SK-N-SH (cell line): ENCODE data around the gene C1orf210. TPM values are rescaled to one million over a fixed set of nuclear protein-coding genes. Genes with fewer than 3 reads are reported as not detected.

Experiments
- CTCF ChIA-PET: fragments of 300-600, 350-600 bp; formaldehyde crosslinking; extraction: SDS; loops from one replicate; lab custom pipeline; 2021; lab: Yijun Ruan, JAX
- POLR2A ChIA-PET: fragments of 350-600 bp; sonication (Branson Sonifier 250); formaldehyde crosslinking; extraction: SDS; loops from one replicate; lab custom pipeline; 2020; ENCODE audit warnings: antibody characterized with exemption, inconsistent platforms; lab: Yijun Ruan, JAX
- DNase-seq: peaks from one replicate; pipeline ENCODE4 v3.0.0; 2012
- H2AFZ ChIP-seq: fragments of 200-600 bp; sonication (generic); 2 replicates; pipeline ENCODE4 v1.8.1; 2016; ENCODE audit warnings: antibody characterized with exemption, mild to moderate bottlenecking, low read depth
- H3F3A ChIP-seq: fragments of 200-600 bp; sonication (generic); replicated peaks from 2 replicates; pipeline ENCODE3; 2016; ENCODE audit warnings: antibody characterized with exemption, mild to moderate bottlenecking; ENCODE audit not compliant: insufficient read depth
- H3K27ac ChIP-seq, 2 experiments: fragments of 200-500 bp in 1 of 2; fragments of 200-600 bp in 1 of 2; sonication (Bioruptor generic) in 1 of 2; sonication (generic), shearing (Covaris generic) in 1 of 2; 2 replicates each; pipeline versions ENCODE4 v1.5.1 to v1.6.1; 2014 to 2016; ENCODE audit warnings: low read depth in 2 of 2, inconsistent platforms in 1 of 2, low read length in 1 of 2, mild to moderate bottlenecking in 1 of 2, mixed read lengths in 1 of 2
- H3K27me3 ChIP-seq: fragments of 200-600 bp; sonication (generic), shearing (Covaris generic); 2 replicates; pipeline ENCODE4 v1.6.1; 2016; ENCODE audit warnings: mixed run types; ENCODE audit not compliant: insufficient read depth
- H3K36me3 ChIP-seq, 2 experiments: fragments of 200-500 bp in 1 of 2; fragments of 200-600 bp in 1 of 2; sonication (Bioruptor generic) in 1 of 2; sonication (generic) in 1 of 2; replicated peaks in 1 of 2; 2 replicates each; pipeline versions ENCODE3 to v1.5.1; 2014 to 2016; ENCODE audit warnings: low read length in 1 of 2, mild to moderate bottlenecking in 1 of 2; ENCODE audit not compliant: insufficient read depth in 2 of 2, control insufficient read depth in 1 of 2
- H3K4me1 ChIP-seq, 2 experiments: fragments of 200-500 bp in 1 of 2; fragments of 200-600 bp in 1 of 2; sonication (Bioruptor generic) in 1 of 2; sonication (generic), shearing (Covaris generic) in 1 of 2; 2 replicates each; pipeline versions ENCODE4 v1.5.1 to v1.6.1; 2014 to 2016; ENCODE audit warnings: low read depth in 1 of 2, low read length in 1 of 2, mixed run types in 1 of 2; ENCODE audit not compliant: insufficient read depth in 2 of 2, control insufficient read depth in 1 of 2
- H3K4me2 ChIP-seq: fragments of 200-600 bp; sonication (generic), shearing (Covaris generic); 2 replicates; pipeline ENCODE4 v1.6.1; 2017; ENCODE audit warnings: mixed run types
- H3K4me3 ChIP-seq, 2 experiments: fragments of 200-500 bp in 1 of 2; fragments of 200-600 bp in 1 of 2; sonication (Bioruptor generic) in 1 of 2; sonication (generic), shearing (Covaris generic) in 1 of 2; 2 replicates each; pipeline versions ENCODE4 v1.5.1 to v1.8.1; 2014 to 2016; ENCODE audit warnings: low read depth in 2 of 2, inconsistent platforms in 1 of 2, low read length in 1 of 2, mild to moderate bottlenecking in 1 of 2, mixed read lengths in 1 of 2, moderate library complexity in 1 of 2
- H3K79me2 ChIP-seq: fragments of 200-600 bp; sonication (generic); 2 replicates; pipeline ENCODE4 v1.8.1; 2017; ENCODE audit warnings: mild to moderate bottlenecking; ENCODE audit not compliant: insufficient read depth
- H3K9ac ChIP-seq: fragments of 200-600 bp; sonication (generic); 2 replicates; pipeline ENCODE4 v1.6.1; 2017; ENCODE audit warnings: mixed run types
- H3K9me2 ChIP-seq: fragments of 200-600 bp; sonication (generic); 2 replicates; pipeline ENCODE4 v1.6.1; 2017; ENCODE audit warnings: mixed run types
- H3K9me3 ChIP-seq: fragments of 200-600 bp; sonication (generic); 2 replicates; pipeline ENCODE4 v1.6.1; 2017; ENCODE audit warnings: mixed run types, mild to moderate bottlenecking, moderate library complexity
- H4K20me1 ChIP-seq: fragments of 200-600 bp; sonication (generic); 2 replicates; pipeline ENCODE4 v1.6.1; 2017; ENCODE audit warnings: mild to moderate bottlenecking, mixed run types; ENCODE audit not compliant: insufficient read depth
- CHD2 ChIP-seq: fragments of 150-350 bp; IDR thresholded peaks from 2 replicates; pipeline ENCODE4 v1.6.1; 2018; ENCODE audit warnings: low read length; ENCODE audit not compliant: partially characterized antibody
- CTCF ChIP-seq: fragments of 200-600 bp; sonication (generic); IDR thresholded peaks from 2 replicates; pipeline ENCODE4 v1.6.1; 2017; ENCODE audit warnings: antibody characterized with exemption, mild to moderate bottlenecking, moderate library complexity
- ELF1 ChIP-seq: IDR thresholded peaks from 2 replicates; pipeline ENCODE4 v1.4.0; 2012
- EZH2phosphoT487 ChIP-seq: fragments of 200-600 bp; sonication (generic); IDR thresholded peaks from 2 replicates; pipeline ENCODE4 v1.6.1; 2017; ENCODE audit warnings: low read depth, mixed run types, mild to moderate bottlenecking, antibody characterized with exemption, moderate library complexity, borderline replicate concordance
- FOXJ3 ChIP-seq: sonication (generic); formaldehyde crosslinking; IDR thresholded peaks from 2 replicates; pipeline ENCODE4 v1.5.1; 2020; ENCODE audit warnings: mild to moderate bottlenecking, missing genetic modification reagents
- FOXM1 ChIP-seq: IDR thresholded peaks from 2 replicates; pipeline ENCODE4 v1.4.0; 2012; ENCODE audit warnings: low read depth, mild to moderate bottlenecking
- GATA2 ChIP-seq: sonication (generic); formaldehyde crosslinking; IDR thresholded peaks from 2 replicates; pipeline ENCODE4 v1.5.0; 2020; ENCODE audit warnings: mild to moderate bottlenecking, missing genetic modification reagents
- JUND ChIP-seq: IDR thresholded peaks from 2 replicates; pipeline ENCODE4 v1.4.0; 2012
- MEF2A ChIP-seq: IDR thresholded peaks from 2 replicates; pipeline ENCODE4 v1.4.0; 2012; ENCODE audit warnings: low read depth, borderline replicate concordance
- NFIC ChIP-seq: IDR thresholded peaks from 2 replicates; pipeline ENCODE4 v1.4.0; 2012; ENCODE audit warnings: borderline replicate concordance
- NRF1 ChIP-seq: IDR thresholded peaks from 2 replicates; pipeline ENCODE4 v1.6.1; 2012; ENCODE audit warnings: low read depth, mild to moderate bottlenecking, low read length
- PBX3 ChIP-seq: IDR thresholded peaks from 2 replicates; pipeline ENCODE4; 2012
- RCOR1 ChIP-seq: fragments of 150-350 bp; IDR thresholded peaks from 2 replicates; pipeline ENCODE4 v1.6.1; 2017; ENCODE audit warnings: antibody characterized with exemption, low read length
- RXRA ChIP-seq: IDR thresholded peaks from 2 replicates; pipeline ENCODE4 v1.4.0; 2012; ENCODE audit warnings: low read depth, mild to moderate bottlenecking, borderline replicate concordance
- SMC3 ChIP-seq: IDR thresholded peaks from 2 replicates; pipeline ENCODE4 v1.6.1; 2012; ENCODE audit warnings: low read depth, low read length, improper control_type of control experiment
- TAF1 ChIP-seq: IDR thresholded peaks from 2 replicates; pipeline ENCODE4 v1.6.1; 2012; ENCODE audit warnings: low read depth, mild to moderate bottlenecking, low read length, moderate library complexity, borderline replicate concordance
- TCF12 ChIP-seq: IDR thresholded peaks from 2 replicates; pipeline ENCODE4 v1.4.0; 2012
- TEAD4 ChIP-seq: IDR thresholded peaks from 2 replicates; pipeline ENCODE4 v1.4.0; 2012; ENCODE audit warnings: mild to moderate bottlenecking, borderline replicate concordance; ENCODE audit not compliant: insufficient read depth
- USF2 ChIP-seq: fragments of 150-350 bp; IDR thresholded peaks from 2 replicates; pipeline ENCODE4 v1.6.1; 2017; ENCODE audit warnings: antibody characterized with exemption, low read length, low read depth, borderline replicate concordance
- ZBTB33 ChIP-seq: IDR thresholded peaks from 2 replicates; pipeline ENCODE4 v1.4.0; 2012; ENCODE audit warnings: low read depth, borderline replicate concordance
- WGBS: methylation state at CpG from one replicate; pipeline ENCODE4 v1.1.6; 2017; ENCODE audit warnings: low lambda C conversion rate; 5-methylcytosine and 5-hydroxymethylcytosine counted together
- polyA plus RNA-seq, 3 experiments: library from polyadenylated mRNA; depleted of rRNA; stranded (reverse); fragments of >200 nt; gene quantifications; 2 replicates each; pipeline ENCODE4 v1.2.3, GENCODE V29; 2012

The C1orf210 gene
- polyA plus RNA-seq, 1 of the 3 experiments (the other 2 are of a cell fraction), result not detected

- no peak overlapping the region for H2AFZ ChIP-seq
- POLR2A ChIA-PET, result no interaction called here
- H3K36me3 ChIP-seq, result no peaks in the 10 kb centered on the region
These were observed 11.7 kb downstream of the C1orf210 start for GRCh38 chr1:43273708-43274107.

GRCh38 chr1:43272576-43273571, 12.5 kb downstream of the C1orf210 start:
- Histone ChIP-seq H3F3A (no peaks in the 10 kb centered on the region), H4K20me1 (no peaks in the 10 kb centered on the region), H3K9me3 (no peaks in the 10 kb centered on the region), H2AFZ (no peak overlapping the region), H3K4me1 (no peaks in the 10 kb centered on the region; a peak in 1 of 4 replicates), H3K4me3 (no peak overlapping the region), H3K79me2 (no peaks in the 10 kb centered on the region), H3K9ac (no peak overlapping the region), H3K9me2 (no peaks in the 10 kb centered on the region), H3K36me3 (no peaks in the 10 kb centered on the region), H3K27me3 (peaks cover 11% of the 10 kb centered on the region; the same call in 1 of the 2 replicates), H3K4me2 (no peak overlapping the region), H3K27ac (no peak overlapping the region)
- CTCF ChIA-PET, result no interaction called here
- 82% methylated on average over 18 of the region's 46 CpGs for WGBS
- POLR2A ChIA-PET, result no interaction called here
- DNase-seq, result no peak
- TF ChIP-seq TEAD4 (no peak), TAF1 (no peak), FOXM1 (no peak), SMC3 (no peak), JUND (no peak), ELF1 (no peak), PBX3 (no peak), GATA2 (CRISPR knock-in tag) (no peak), FOXJ3 (CRISPR knock-in tag) (no peak), USF2 (no peak), RXRA (no peak), ZBTB33 (no peak), TCF12 (no peak), MEF2A (no peak), CTCF (no peak), NFIC (no peak), RCOR1 (no peak)

More at GRCh38 chr1:43273708-43274107, 11.7 kb downstream of the C1orf210 start:
- H3K9me3 ChIP-seq, result no peaks in the 10 kb centered on the region
- CTCF ChIA-PET, result no interaction called here
- H3K4me1 ChIP-seq, result no peaks in the 10 kb centered on the region; a peak in 1 of 4 replicates
- H3K4me2 ChIP-seq, result no peak overlapping the region
- 76% methylated on average over 6 of the region's 7 CpGs for WGBS
- H3K27me3 ChIP-seq, result peaks cover 11% of the 10 kb centered on the region; the same call in 1 of the 2 replicates
- no peak for TF ChIP-seq TEAD4
- no peak for TF ChIP-seq EZH2phosphoT487
- no peak for TF ChIP-seq USF2
- no peak for TF ChIP-seq CHD2
- no peak for TF ChIP-seq NRF1
- TF ChIP-seq, all 33 proteins: peak for 0
- Histone ChIP-seq H3K79me2 (no peaks in the 10 kb centered on the region), H3K4me3 (no peak overlapping the region), H3K27ac (no peak overlapping the region), H3F3A (no peaks in the 10 kb centered on the region), H4K20me1 (no peaks in the 10 kb centered on the region), H3K9ac (no peak overlapping the region), H3K9me2 (no peaks in the 10 kb centered on the region)
- DNase-seq, result no peak
